HG02623 (cell line): Measurements from ENCODE around the gene SAMD8.

Experiments
- ATAC-seq: cut with Tn5 transposase; IDR thresholded peaks from one replicate; pipeline ENCODE4 v1.9.1; 2021; ENCODE audit warnings: moderate library complexity; ENCODE audit not compliant: unreplicated experiment

The SAMD8 gene

DNA sequence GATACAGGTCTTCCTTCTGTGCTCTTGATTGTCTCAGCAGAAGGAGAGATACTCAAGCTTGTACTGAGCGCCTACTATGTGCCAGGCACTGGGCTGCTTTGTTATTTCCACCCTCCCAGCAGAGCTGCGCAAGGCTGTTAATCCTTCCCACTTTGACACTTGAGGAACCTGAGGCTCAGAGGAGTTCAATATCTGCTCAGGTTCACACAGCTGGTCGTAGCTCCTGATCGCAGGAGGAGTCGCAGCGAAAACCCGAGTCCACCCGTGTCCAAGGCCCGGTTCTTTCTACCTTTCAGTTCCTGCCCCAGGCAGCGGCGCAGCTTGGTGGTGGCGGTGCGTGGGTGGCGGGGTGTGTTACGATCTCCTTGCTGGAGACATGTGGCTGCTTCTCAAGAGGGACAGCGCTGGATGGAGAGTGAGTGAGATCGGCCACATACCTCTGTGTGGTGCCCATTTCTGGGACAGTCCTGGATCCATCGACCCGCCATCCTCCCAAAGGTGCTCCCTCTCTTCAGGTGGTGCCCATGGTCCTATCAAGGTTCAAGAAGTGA, 26.5 kb upstream of the SAMD8 start:
- ATAC-seq: no peak

DNA sequence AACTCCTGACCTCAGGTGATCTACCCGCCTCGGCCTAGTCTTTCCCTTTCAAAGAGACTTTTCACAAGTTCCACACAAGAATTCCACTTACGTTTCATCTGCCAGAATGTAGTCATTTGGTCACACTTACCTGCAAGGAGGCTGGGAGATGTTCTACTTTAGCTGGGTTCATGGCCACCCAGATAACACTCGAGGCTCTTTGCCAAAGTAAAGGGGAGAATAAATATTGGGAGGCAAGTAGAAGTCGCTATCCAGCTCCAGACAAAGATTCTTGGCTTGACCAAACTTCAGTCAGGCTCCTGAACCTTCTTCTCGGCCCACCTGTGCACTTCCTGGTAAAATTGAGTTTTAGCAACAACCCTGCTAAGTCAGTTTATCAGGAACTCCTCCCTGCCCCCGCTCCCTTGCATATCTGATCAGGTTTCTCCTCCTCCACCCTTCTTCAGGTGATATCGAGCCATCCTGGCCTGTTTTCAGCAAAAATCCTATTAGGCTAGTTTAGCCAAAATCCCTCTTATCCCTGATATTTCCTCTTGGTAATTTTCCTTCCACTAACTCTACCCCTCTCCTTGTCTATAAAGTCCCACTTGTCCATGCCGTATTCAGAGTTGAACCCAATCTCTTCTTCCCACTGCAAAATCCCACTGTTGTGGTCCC, 25.1 kb upstream of the SAMD8 start:
- no peak for ATAC-seq

DNA sequence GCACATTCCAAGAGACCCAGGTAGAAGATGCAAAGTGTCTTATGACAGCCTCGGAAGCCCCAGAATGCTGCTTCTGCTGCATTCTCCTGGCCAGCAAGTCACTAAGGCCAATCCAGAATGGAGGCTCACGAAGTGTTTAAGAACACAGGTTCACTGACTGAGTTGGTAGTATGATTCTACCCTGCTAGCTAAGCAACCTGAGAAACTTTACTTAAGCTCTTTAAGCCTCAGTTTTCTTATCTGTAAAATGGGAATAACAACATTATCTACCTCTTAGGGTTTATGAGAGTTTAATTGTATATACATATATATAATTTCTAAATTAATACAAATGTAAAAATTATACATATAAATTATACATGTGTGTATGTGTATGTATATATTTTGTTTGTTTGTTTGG, 22.8 kb upstream of the SAMD8 start:
- no peak for ATAC-seq

DNA sequence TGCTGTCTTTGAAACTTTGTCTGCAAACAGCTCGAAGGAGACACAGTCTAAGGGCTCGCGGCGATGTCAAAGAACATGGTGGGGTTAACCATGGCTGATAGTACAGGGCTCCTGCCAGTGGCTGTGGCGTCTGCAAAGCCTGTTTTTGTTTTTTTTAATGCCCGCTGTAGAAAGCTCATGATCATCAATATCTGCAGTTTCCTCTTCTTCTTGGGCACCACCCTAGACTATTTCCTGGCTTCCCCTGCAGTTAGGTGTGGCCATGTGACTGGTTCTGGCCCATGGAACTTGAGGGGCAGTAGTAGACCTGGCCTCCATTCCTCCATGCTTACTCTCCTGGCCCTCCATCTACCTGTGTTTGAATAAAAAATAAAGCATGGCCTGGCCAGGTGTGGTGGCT, 21.8 kb upstream of the SAMD8 start:
- no peak for ATAC-seq

DNA sequence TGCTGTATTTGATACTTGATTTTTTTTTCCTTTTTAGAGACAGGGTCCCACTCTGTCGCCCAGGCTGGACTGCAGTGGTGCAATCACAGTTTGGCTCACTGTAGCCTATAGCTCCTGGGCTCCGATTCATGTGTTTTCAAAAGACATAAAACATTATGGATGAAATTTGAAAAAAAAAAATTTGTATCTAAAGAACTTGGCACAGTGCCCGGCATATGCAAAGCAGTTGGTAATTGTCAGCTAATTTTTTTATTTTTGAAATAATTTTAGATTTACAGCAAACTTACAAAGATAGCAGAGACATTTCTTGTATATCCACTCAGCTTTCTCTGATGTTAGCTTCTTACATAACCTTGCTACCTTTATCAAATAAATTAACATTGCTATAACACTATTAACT, 20.3 kb upstream of the SAMD8 start:
- no peak for ATAC-seq

DNA sequence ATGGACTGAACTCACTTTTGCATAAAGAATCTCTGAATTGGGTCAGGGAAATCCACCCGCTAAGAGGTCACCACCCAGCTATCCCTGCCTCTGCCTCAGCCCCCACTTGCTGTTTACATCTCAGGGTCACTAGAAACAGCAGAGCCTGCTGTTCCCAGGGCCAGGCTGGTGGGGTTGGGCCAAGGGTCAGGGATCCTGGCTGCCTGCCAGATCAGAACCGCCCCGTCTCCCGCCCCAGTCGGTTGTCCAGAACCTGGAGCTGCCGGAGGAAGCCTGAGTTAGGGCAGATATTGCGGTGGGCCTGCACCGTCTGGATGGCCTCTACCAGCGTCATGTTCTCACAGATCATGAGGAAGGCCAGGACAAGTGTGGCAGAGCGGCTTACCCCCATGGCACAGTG, 17.0 kb upstream of the SAMD8 start:
- ATAC-seq: no peak

DNA sequence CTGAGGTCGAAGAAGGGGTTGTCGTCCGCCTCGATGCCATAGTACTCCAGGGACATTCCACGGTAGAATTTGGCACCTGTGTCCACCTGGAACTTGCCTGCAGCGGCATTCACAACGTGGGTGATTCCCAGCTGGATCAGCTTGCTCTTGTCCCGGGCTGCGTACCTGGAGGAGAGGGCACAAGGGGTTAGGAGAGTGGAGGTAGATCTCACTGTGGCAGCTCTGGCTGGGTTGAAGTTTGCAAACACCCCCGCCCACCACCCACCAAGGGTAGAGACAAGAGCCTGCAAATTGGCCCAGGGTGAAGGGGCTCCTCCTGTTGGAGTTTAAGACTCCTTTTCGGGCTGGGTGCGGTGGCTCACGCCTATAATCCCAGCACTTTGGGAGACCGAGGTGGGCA, 15.8 kb upstream of the SAMD8 start:
- ATAC-seq: no peak

DNA sequence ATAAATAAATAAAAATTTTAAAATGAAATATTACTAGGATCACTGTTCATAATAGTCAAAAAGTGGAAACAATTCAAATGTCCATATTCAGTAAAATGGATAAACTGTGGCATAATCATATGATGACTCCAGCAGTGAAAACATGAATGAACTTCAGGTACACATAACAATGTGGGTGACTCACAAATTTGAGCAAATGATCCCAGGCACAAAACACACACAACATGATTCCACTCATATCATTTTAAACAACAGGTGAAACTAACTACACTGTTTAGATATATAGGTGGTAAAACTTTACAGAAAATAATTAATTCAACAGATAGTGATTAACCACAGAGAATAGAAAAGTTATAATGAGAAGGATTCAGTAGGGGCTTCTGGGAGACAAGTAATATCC, 14.7 kb upstream of the SAMD8 start:
- ATAC-seq: no peak

DNA sequence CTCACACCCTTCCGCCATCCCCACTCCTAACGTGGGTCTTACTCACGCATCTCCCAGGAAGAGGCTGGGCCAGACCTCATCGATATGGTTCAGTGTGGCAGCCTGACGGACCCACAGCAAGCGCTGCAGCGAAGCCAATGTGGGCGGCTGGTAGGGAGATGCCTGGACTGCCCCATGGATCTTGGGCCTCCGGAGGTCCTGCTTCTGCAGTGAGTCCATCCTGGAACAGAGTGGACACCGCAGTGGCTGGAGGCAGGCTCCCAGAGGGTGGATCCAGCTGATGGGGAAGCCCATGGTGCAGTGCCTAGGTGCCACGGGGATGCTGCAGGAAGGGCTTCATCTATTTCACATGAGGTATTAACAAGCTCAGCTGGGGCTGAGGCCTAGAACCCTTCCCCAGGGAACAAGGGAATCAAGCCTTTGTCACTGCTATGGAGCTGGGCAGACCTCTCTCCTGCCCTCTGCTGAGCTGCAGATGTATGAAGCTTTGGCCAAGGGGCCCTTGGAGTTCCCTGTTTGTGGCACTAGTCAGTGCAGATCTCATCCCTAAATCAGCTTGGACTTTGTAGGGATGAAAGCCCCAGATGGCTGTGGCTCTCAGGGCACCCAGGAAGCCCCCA, 13.7 kb upstream of the SAMD8 start:
- ATAC-seq: no peak

DNA sequence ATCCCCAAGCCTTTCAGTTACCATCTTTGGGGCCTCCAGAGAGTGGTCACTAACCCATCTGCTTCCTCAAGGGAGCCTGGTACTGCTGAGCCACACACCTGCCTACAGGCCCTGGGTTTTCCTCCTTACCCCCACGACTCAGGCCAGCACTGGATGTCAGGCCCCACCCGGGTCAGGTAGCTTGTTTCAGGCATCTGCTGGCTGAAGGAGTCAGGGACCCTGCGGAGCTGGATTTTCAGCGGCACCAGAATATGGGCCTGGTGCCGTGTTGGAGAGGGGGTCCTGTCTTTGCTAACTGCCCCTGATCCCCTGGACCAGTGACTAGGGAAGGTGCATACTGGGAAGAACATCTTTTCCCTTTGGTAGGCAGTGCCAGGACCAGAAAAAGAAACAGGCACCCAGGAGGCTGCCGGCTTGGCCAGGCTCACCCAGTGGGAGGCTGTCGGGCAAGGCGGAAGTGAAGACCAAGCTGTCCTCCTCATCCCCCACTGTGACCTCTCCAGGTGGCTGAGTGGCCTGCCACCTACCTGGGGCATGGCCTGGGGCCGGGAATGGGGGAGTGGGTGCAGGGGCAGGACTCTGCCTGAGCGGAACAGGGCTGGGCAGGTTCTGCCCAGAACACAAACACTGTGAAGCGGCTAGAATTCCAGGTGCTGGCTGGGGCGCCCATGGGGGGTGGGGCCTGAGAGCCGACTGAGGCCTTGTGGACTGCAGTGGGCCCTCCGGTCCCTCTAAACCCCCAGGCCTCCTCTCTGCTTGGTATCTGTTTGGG, 12.4 kb upstream of the SAMD8 start:
- no peak for ATAC-seq

DNA sequence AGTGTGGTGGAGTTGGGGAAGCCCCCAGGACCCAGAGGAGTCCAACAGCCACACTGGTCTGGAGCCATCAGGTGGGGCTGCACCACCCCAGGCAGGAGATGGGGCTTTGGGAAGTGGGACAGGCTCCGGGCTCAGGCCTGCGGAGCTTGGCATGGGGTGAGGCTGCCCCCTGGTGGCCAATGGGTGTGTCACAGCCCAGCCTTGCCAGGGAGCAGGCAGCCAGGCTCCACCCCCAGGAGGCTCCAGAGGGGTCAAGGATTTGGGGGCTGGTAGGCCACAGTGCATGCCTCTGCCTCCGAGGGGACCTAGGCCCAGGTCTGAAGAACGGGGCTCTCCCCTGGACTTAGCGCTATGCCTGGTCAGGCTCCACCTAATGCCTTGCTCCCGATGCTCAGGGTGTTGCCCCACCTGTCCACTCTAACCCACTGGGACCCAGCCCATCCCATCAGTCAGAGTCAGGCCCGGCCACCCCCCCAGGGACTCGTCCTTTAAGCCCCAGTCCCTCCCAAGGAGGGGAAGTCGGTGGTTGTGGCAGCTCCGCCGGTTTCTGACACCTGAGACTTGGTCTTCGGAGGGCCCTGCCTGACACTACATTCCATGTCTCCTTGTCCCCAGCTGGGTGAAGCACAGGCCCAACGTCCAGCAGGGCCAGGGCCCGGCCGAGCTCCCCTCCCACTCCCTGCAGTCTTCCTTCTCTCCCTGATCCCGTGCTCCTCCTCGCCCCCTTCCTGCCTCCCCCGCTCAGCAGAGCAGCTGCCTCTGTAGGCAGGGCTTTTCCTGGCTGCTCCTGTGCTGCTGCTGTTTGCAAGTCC, 11.3 kb upstream of the SAMD8 start:
- peak; percentile 79 for ATAC-seq

DNA sequence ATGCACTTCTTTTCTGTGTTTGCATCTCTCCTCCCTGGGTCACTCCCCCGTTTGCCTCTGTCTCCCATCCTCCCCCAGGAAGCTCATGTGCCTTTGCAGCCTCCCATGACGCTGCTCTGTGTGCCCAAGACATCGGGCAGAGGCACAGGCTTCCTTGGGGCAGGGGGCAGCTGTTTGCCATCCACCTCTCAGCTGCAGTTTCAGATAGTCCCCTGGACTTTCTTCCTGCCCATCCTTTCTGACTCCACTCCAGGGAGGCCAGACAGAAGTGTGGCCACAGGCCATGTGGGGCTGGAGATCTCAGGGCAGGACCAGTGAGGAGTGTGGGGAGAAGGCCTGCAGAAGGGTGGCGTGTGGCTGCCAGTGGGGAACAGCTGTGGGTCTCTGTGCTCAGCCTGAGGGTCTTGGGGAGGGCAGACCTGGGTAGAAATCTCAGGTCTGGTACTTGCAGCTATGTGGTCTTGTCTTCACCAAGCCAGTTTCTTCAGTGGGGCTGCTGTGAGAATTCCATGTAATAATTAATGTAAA, 10.6 kb upstream of the SAMD8 start:
- no peak for ATAC-seq

DNA sequence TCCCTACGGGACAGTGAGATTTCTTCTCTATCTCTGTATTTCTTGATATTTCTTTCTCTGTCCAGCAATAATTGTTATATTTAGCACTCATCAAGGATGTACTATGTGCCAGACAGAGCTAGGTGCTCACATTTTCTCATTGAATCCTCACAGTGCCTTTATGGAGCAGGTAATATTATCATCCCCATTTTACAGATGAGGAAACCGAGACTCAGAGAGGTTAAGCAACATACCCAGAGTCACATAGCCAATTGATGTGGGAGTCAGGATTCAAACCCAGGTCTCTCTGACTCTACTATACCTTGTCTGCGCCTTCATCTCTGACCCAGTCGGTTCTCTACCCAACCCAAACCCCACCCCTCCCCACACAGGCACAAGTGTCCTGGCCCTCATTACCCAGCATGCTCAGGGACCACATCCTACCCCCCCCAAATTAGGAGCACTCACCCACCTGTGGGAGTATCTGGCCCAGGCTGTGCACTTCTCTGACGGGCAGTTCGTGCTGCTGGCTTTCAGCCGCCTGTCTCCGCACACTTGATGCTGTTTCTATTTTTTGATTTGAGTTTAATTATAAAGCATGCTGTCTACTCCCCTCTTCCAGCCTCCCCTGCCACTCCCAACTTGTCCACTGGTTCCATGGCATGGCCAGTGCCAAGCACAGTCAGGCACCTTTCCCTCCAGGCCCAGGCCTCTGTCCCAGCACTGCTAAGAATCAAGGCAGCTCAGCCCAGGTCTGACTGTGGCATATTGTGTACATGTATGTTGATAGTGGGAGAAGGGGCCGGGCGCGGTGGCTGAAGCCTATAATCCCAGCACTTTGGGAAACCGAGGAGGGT, 9.8 kb upstream of the SAMD8 start:
- no peak for ATAC-seq

DNA sequence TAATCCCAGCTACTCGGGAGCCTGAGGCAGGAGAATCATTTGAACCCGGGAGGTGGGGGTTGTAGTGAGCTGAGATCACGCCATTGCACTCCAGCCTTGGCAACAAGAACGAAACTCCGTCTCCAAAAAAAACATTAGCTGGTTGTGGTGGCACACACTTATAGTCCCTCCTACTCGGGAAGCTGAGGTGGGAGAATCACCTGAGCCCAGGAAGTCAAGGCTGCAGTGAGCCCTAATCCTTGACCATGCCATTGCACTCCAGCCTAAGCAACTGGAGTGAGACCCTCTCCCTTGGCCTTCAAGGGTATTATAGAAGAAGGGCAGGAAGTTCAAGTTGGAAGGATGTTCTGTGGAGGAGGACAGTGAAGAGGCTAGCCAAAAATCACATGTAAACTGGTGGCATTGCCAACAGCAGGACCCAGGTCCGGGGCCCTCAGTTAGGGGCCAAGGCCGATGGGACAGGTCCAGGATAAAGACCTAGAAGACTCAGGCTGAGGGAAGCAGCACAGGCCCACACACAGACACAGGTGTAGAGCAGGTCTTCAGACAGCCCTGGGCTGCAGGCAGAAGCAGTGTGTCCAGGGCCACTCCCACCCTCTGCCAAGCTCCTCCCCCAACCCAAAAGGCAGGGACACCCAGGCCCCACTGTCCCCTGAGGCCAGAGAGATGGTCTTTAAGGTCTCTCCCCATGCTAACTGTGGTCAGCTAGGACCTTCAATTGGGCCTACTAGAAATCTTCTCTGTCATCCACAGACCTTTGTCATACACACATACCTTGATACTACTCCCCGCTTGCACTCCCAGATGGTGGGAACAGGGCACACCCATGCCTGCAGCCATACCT, 8.4 kb upstream of the SAMD8 start:
- ATAC-seq: no peak

DNA sequence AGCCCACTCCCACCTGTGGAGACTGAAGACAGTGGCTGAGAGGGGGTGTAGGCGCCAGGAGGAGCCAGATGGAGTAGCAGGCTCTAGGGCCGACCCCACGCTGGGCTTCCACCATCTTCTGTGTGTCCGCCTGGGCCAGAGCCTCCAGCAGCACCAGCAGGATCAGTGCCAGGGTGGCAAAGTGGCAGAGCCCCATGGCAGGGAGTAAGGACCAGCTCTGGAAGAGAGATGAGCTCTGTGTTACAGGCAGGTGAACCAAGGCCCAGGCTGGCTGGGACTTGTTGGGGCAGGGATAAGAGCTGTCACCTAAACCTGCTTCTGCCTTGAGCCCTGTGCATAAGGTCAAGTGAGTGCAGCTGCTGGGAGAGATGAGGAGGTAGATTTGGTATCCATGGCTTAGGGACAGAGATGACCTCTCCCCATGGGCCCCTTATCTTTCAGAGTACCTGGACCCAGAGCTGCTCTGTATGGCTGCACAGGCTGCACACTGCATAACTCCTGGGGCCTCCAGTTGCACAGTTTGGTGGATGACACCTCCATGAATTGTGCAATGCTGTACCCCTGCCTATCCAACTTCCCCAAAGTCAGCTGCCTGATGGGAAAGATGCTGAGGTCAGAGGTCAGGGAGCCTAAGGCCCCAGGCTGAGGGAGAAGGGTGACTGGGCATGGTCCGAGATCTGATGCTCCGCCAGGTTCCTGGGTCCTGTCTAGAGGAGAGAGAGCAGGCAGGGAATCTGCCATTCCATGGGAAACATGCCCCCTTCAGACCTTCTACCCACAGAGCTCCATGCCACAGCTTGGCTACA, 7.4 kb upstream of the SAMD8 start:
- ATAC-seq: no peak

DNA sequence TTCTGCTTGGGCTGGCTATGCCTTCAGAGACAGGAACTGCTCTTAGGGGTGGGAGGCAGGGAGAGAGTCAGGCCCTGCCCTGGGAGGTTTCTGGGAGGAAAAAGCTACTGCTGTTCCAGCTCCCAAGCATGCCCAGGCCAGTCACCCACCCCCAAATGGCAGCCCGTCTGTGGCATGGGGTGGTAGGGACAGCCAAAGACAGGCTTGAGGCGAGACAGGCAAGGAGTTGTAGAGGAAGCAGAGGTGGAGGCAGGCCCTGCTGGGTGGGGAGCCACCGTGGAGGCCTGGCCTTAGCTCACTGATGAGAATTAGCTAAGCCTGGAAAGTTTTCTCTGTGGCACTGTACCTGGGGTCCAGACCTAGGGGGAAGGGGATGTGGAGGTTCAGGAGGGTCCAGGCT, 6.6 kb upstream of the SAMD8 start:
- no peak for ATAC-seq

DNA sequence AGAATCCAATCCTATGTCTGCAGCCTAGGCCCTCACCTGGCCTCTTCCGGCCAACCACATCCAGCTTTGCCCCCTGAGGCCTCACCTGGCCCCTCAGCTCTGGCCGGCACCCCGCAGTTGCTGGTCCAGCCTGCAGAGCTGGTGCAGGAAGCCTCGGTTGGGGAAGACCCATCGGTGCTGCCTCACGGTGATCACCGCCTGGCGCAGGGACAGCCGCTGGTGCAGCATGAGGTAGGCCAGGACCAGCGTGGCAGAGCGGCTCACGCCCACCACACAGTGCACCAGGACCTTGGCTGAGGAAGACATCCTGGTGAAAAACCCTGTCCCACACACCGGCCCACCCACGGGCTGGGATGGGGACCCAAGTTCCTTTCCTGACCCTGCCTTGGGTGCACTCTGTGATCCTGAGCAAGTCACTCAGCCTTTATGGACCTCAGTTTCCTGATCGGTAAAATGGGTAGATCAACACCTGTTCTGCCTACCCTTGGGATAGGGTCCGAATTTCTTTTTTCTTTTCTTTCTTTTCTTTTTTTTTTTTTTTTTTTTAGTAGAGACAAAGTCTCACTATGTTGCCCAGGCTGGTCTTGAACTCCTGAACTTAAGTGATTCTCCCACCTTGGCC, 5.8 kb upstream of the SAMD8 start:
- ATAC-seq: no peak

DNA sequence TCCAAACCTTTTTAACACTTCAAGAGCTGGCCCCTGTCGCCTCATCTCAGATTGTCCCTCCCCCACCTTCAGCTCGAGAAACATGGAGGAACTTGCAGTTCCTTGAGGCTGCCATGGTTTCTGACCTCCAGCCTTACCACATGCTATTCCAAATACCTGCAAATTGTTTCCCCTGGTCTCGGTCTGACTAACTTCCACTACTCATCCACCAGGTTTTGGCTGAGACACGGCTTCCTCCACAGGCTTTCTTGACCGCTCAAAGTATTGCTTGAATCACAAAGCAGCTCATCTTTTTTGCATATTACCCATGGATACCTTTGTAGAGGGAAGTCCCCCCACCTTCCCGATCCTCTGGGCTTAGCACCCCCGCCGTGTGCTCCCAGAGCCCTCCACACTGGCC, 5.2 kb upstream of the SAMD8 start:
- no peak for ATAC-seq
